22Rv1 (cell line): Measurements from ENCODE around the gene VCAN.

Experiments used
- H3K27ac ChIP-seq: fragments of 450-650 bp; 2 replicates; pipeline ENCODE4 v1.5.1; 2017
- ZFX ChIP-seq: fragments of 450-650 bp; IDR thresholded peaks from 2 replicates; pipeline ENCODE4 v1.6.1; 2017; ENCODE audit warnings: antibody characterized with exemption, borderline replicate concordance
- TF ChIP-seq, protein P1 (sequence below): fragments of 450-650 bp; IDR thresholded peaks from 2 replicates; pipeline ENCODE4 v1.5.1; 2017; ENCODE audit warnings: mild to moderate bottlenecking

Gene VCAN

DNA sequence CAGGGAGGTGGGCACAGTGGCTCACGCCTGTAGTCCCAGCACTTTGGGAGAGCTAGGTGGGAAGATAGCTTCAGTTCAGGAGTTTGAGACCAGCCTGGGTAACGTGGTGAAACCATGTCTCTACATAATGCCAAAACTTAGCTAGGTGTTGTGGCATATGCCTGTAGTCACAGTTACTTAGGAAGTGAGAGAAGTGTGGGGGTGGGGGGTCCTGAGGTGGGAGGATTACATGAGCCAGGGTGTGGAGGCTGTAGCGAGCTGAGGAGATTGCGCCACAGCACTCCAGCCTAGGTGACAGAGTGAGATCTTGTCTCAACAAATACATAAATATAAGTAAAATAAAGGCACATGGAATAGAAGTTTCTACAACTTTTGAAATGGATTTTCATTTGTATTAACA lies 23.1 kb downstream of the VCAN start:
- H3K27ac ChIP-seq: no peak overlapping the region
- no peak for TF ChIP-seq ZFX
- TF ChIP-seq, protein P1, sequence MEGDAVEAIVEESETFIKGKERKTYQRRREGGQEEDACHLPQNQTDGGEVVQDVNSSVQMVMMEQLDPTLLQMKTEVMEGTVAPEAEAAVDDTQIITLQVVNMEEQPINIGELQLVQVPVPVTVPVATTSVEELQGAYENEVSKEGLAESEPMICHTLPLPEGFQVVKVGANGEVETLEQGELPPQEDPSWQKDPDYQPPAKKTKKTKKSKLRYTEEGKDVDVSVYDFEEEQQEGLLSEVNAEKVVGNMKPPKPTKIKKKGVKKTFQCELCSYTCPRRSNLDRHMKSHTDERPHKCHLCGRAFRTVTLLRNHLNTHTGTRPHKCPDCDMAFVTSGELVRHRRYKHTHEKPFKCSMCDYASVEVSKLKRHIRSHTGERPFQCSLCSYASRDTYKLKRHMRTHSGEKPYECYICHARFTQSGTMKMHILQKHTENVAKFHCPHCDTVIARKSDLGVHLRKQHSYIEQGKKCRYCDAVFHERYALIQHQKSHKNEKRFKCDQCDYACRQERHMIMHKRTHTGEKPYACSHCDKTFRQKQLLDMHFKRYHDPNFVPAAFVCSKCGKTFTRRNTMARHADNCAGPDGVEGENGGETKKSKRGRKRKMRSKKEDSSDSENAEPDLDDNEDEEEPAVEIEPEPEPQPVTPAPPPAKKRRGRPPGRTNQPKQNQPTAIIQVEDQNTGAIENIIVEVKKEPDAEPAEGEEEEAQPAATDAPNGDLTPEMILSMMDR: no peak

DNA sequence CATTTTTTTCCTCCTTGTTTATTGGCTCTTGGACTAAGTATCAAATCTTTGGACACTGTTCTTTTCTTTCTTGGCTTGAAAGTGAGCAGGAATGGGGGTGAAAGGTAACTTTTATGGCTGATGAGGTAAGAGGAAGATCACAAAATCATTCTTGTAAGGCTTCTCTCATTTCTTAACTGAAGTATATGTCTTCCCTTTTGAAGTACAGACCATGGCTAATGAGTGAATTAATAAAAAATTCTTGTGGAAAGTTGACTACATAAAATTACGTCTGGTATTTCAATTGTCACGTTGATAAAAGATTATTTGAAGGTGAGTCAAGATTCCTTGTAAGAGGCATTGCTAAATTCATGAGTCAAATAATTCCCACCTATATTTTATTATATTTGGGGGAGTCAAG lies 25.1 kb downstream of the VCAN start:
- no peak for TF ChIP-seq ZFX
- TF ChIP-seq, protein P1: no peak
- no peak overlapping the region for H3K27ac ChIP-seq

DNA sequence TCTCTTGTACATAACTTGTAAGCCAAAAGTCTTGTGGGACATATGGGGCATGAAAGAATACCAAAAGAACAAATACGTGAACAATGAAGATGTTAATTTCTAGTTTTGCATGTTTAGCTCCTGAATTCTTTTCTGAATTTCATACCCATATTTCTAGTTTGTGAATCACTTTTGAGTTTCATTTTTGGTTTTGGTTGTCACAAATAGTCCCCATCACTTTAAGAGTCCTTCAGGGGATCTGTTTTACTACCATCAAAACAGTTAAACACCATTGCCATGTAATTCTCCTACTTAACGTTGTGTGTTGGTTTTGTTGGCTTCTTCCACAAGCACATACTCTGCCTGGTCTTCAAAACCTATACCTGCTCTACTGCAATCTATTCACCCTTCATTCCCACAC lies 27.0 kb downstream of the VCAN start:
- no peak overlapping the region for H3K27ac ChIP-seq
- TF ChIP-seq, protein P1: no peak
- TF ChIP-seq ZFX: no peak

DNA sequence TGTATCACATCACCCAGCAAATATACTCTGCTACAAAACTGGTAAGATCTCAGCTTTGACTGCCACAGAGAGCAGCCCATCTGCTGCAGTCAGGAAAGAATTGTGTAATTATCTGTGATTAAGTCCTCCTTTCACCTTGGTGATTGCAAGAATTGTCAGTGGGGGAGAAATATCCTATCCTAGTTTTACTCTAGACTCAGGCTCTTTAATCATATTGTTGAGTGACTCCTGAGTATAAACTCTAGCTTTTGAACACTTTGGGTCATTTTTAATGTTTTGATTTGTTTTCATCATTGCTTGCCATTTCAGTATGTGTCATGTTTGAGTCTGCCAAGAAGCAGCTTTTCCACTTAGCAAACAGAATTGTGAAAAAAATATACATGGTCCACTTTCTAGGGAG lies 32.1 kb downstream of the VCAN start:
- no peak overlapping the region for H3K27ac ChIP-seq
- TF ChIP-seq, protein P1: no peak
- TF ChIP-seq ZFX: no peak

DNA sequence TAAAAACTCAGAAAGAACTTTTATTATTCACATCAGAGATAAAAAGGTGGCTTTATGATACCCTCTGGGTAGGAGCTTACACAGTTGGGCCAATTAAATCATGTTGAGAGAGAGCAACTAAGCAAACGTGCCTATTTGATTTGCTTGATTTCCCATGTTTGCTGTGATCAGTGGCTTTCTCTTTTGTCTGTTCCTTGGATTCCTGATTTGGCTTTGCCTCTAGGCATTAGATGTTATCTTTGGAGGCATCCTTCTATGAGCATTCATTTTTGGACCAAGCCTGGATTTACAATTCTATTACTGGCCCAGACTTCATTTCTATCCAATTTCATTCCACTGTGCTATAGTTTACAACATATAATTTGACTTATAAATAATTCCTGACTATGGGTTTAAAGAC lies 35.9 kb downstream of the VCAN start:
- no peak for TF ChIP-seq ZFX
- TF ChIP-seq, protein P1: no peak
- H3K27ac ChIP-seq: peak overlapping the region; percentile 34; the same call in 1 of the 2 replicates

DNA sequence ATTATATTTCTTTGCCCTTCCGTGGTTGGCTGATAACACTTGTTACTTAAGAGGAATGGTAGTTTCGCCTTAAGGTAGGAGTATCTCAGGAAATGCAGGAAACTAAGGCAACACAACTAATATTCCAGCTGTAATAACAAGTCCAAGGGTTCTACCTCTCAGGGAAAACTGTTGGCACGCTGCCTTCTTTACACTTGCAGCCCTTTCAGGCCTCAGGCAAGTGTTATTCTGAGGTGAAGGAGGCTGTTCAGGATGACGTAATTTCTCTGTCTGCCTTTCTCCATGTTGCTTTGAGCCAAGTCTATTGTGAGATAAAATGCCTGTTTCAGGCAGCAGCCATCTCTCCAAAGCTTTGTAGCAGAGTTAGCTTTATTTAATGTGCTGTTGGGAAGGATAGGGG lies 38.0 kb downstream of the VCAN start:
- TF ChIP-seq, protein P1: no peak
- no peak for TF ChIP-seq ZFX

DNA sequence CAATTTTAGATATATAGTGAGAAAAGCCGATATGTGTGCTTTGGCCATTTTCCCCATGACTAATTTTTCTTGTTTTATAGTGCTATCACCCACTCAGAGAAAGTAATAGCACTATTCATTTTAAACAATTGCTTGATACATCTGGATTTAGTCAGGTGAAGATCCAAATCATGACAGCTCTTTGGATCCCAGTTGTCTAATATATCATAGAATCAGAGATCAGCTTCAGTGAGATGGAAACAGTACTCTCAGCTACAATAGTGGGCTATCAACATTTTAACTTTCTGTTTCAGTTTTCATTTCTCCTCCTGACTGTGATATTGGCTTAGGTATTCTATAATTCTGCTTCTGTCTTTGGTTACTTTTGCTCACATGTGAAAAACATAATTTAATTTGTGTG lies 38.7 kb downstream of the VCAN start:
- TF ChIP-seq ZFX: no peak
- TF ChIP-seq, protein P1: no peak
- no peak overlapping the region for H3K27ac ChIP-seq

More for the DNA sequence above, 38.0 kb downstream of the VCAN start:
- H3K27ac ChIP-seq: no peak overlapping the region
